GM19467 (cell line): ENCODE data around the gene KRT28.
"Not testable (repeated sequence)": the region's sequence is repeated elsewhere in the genome, so short reads cannot be mapped to it uniquely, and the experiment has no call there.

Experiments
- ATAC-seq: cut with Tn5 transposase; IDR thresholded peaks from one replicate; pipeline ENCODE4 v1.9.1; 2021; ENCODE audit warnings: mild to moderate bottlenecking, moderate library complexity; ENCODE audit not compliant: unreplicated experiment

Gene KRT28

GRCh38 chr17:40819528-40820125 is 19.9 kb upstream of the KRT28 start:
- no peak for ATAC-seq

- peak; percentile 76 for ATAC-seq
Measured at GRCh38 chr17:40818733-40819527, 19.2 kb upstream of the KRT28 start.

- ATAC-seq: no peak
Measured at GRCh38 chr17:40818343-40818732, 18.6 kb upstream of the KRT28 start.

GRCh38 chr17:40817103-40817682 is 17.4 kb upstream of the KRT28 start:
- no peak for ATAC-seq

- ATAC-seq: no peak
Measured at GRCh38 chr17:40816569-40816968, 16.8 kb upstream of the KRT28 start.

GRCh38 chr17:40815381-40815780 is 15.6 kb upstream of the KRT28 start:
- ATAC-seq: no peak

GRCh38 chr17:40814657-40815056 is 14.9 kb upstream of the KRT28 start:
- not testable (repeated sequence) for ATAC-seq

GRCh38 chr17:40813804-40814203 is 14.0 kb upstream of the KRT28 start:
- no peak for ATAC-seq

- ATAC-seq: no peak
Measured at GRCh38 chr17:40812639-40813038, 12.9 kb upstream of the KRT28 start.

- ATAC-seq: no peak
Measured at GRCh38 chr17:40810494-40810893, 10.7 kb upstream of the KRT28 start.

- ATAC-seq: no peak
Measured at GRCh38 chr17:40809721-40810421, 10.1 kb upstream of the KRT28 start.

- ATAC-seq: no peak
Measured at GRCh38 chr17:40806131-40806530, 6.4 kb upstream of the KRT28 start.

GRCh38 chr17:40803617-40804082 is 3.9 kb upstream of the KRT28 start:
- ATAC-seq: no peak

- ATAC-seq: no peak
Measured at GRCh38 chr17:40801157-40801556, 1.4 kb upstream of the KRT28 start.

- ATAC-seq: no peak
Measured at GRCh38 chr17:40800381-40800780, 622 bp upstream of the KRT28 start.

GRCh38 chr17:40796846-40797245 is 2.9 kb downstream of the KRT28 start:
- no peak for ATAC-seq

GRCh38 chr17:40795019-40795667 is 4.6 kb downstream of the KRT28 start:
- no peak for ATAC-seq

GRCh38 chr17:40794466-40794865 is 5.3 kb downstream of the KRT28 start:
- no peak for ATAC-seq

GRCh38 chr17:40793832-40794231 is 5.9 kb downstream of the KRT28 start:
- ATAC-seq: no peak

GRCh38 chr17:40791787-40792436 is 7.8 kb downstream of the KRT28 start:
- ATAC-seq: no peak
